GM19463 (cell line): Measurements from ENCODE around the gene FAM222A.

ENCODE experiments used
- ATAC-seq: cut with Tn5 transposase; IDR thresholded peaks from one replicate; pipeline ENCODE4 v1.9.1; 2021; ENCODE audit warnings: mild to moderate bottlenecking, moderate library complexity; ENCODE audit not compliant: unreplicated experiment

Gene FAM222A

DNA sequence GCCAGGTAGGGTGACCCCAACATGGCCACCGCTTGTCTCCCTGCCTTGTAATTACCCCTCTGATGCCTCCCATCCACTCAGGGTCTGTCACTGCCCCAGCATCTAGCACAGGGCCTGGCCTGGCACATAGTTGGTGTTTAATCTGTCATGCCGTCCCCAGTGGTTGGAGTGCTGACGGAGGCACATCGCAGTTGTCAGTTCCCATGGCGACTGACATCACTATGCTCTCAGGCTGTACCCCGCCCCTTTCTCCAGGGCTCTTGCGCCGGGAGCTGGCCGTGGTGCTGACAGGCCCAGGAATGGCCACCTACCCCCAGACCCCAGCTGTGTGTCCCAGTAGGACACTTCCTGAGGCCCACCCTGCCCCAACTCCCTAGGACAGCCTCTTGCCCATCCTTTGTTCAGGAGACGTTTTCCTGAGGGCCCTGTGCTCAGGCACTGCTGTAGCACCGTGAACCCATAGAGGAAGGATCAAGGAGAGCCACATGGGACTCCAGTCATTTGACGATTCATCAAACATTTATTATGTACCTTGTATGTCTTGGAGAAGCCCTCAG is 23.0 kb downstream of the FAM222A start:
- no peak for ATAC-seq

GRCh38 chr12:109737126-109737525 is 23.5 kb downstream of the FAM222A start:
- ATAC-seq, result no peak

DNA sequence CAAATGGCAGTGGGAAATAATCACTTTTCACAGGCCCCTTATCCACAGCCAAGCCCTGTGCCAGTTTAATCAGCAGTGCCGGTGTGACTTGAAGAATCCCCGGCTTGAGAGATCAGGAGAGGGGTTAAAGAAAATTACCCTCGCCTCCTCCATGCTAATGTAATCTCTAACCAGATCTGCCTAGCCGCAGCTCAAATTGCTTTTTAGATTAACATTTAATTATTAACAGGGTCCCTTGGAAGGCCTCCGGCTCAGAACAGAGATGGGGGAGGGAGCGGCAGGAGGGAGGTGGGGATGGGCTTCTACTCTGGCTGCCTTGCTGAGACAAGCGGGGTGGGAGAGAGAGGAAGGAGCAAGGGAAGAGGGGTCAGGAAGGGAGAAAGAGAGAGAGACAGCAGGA is 24.0 kb downstream of the FAM222A start:
- ATAC-seq, result no peak

DNA sequence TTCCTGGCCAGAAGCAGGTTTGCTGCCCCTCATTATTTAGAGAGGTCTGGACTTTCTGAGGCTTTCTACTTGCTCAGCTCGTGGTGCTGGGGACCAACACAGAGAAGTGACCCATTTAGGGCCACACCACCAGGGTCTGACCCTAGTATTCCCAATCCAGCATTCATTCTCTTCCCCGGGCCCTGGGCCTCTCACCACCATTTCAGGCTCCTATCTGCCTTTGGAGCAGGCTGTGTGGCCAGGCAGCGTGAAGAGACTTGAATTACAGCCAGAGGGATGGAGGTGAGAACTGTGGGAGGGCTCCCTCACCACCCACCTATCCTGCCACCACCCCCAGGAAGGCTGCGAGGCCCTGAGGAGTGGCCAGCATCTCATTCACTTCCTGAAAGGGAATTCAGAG is 24.6 kb downstream of the FAM222A start:
- no peak for ATAC-seq

DNA sequence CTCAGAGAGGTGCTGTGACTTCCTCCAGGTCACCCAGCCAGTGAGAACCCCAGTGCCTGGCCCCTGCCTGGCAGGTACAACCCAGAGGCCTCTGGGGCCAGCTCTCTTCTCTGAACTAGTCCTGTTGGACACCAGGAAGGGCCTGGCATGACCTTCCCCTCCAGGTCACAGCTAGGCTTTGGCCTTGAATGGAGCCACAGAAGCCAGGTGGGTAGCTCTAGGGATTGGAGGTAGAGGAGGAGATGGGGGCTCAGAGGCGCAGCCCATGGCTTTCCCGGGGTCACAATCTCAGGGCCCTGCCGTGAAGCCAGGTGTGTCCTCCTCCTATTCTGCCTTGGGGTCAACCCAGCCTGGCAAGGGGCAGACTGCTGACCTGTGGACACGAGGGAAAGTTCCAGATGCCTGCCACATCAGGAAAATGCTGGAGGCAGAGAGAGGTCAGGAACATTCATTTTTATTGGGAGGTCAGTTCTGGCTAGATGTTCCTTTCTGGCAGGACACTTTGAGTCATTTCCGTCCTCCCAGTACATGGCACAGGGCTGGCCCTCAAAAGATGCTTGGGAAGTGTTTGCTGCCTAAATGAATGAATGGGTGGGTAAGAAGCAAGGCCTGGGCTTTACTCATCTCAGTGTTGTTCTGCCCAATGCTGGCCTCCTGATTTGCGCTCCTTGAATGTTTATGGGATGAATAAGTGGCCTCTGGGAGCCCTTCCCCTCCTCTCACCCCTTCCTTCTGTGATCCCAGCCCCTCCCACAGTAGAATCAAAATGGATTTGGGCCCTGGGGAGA is 25.4 kb downstream of the FAM222A start:
- no peak for ATAC-seq

- no peak for ATAC-seq
Measured at GRCh38 chr12:109739747-109740693, 26.4 kb downstream of the FAM222A start.

DNA sequence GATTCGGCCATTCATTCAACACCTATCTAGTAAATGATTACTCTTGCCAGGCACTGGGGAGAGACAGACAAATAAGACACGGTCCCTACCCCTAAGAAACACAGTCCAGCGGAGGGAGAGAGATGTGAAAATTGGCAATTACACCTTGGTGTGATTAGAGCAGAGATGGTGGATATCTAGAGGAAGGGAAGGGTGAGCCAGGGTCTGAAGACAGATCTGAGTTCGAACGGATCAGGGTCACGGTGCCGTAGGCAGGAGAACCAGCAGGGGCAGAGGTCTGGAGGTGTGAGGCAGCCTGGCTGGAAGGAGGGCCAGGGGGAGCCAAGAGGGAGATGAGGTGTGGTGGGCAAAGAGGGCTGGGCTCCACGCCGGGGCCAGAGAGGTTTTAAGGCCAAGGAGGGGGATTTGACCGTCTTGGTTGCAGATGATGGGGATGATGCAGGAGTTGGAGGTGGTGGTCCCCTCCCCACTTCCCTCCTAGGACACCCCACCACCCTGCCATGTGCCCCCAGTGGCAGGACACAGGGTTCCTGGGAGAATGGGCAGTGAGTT is 27.1 kb downstream of the FAM222A start:
- ATAC-seq, result no peak

GRCh38 chr12:109741286-109741969 is 27.8 kb downstream of the FAM222A start:
- ATAC-seq, result no peak

GRCh38 chr12:109741970-109742703 is 28.5 kb downstream of the FAM222A start:
- ATAC-seq, result no peak

DNA sequence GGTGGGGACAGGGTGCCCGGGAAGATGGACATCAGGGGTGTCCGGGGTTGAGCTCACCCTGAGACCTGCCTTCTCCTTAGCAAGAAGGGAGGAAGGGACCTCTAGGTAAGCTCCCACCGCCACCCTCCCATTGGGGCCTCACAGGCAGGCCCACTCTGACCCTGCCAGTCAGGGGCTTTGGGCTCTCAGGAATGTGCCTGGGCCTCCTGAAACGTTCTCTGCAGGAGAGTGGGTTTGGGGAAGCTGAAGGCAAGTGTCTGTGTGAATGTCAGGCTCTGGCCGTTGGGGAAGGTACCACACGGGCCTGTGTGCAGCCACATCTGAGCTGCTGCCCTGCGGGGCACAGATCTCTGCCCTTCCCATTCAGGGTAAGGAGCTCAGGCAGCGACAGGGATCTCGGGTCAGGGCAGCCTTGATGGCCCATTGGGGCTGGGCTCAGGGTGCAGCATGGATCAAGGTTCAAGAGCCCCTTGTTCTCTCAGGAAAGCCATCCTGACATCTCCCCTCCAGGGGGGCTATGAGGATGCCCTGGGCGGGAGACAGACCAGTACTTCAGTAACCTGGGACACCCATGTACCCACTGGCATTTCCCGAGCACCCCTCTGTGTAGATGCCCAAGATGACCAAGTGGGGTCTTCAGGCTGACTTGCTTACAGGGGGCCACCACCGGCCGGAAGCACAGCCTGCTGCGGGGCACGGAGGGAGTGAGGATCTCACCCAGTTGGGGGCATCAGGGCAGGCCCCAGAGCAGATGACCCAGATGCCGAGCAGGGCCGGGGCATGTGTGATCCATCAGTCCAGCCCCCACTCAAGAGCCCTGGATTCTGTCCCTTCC is 29.7 kb downstream of the FAM222A start:
- no peak for ATAC-seq

GRCh38 chr12:109744026-109744425 is 30.4 kb downstream of the FAM222A start:
- ATAC-seq, result no peak

- no peak for ATAC-seq
Measured at GRCh38 chr12:109744986-109745942, 31.6 kb downstream of the FAM222A start.

DNA sequence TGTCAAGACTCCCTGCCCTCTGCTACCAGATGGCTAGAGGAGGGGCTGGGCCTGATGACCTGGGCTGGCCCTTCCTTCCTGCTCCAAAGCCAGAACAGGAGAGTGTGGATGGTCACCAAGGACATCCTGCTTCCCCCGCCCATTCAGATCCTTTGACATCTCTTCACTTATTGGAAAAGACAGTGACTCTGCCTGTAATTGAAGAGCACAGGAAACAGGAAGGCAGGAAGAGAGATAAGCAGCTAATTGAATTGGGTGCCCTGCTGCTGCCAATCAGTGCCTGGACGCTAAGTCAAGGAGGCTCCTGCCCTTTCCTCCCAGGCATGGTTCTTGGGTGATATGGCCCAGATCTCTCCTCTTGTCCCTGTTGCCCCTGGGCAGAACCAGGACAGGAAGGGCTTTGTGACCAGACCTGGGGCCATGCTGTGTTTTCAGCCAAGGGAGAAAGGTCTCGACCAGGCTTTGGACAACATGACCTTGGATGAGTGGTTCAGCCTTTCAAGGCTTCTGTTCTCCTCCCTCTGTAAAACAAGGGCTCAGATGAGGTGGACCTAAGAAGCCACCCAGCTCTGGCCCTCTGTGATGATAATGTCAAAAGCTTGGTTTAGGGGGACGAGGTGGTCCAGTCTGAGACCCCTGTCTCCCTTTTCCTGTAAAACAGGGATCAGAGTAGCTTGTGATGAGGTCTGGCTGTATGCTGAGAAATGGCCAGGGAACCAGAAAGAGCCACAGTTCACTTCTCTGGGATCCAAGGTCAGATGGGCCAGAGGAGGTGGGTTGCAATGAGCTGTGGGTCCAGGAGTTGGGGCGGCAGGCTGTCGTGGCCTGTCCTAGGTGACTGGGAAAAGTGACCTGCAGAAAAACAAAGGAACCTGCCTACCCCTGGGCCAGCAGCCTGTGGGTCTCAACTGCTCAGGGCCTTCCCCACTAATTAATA is 38.8 kb downstream of the FAM222A start:
- no peak for ATAC-seq

DNA sequence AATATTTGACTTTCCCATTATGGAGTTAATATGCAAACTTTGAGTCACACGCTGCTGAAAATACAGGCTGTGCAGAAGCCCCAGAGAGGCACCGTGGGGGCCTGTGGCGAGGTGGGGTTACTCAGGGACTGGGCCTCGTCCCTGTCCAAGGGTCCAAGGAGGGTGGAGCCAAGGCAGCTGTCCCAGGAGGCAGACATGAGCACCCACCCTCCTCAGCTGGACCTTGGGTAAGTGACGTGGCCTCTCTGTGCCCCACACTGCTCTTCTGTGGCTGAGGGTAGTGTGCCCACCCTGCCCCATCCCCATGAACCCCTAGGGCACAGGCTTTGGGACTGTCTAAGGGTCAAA is 39.4 kb downstream of the FAM222A start:
- ATAC-seq, result no peak

- ATAC-seq, result no peak
Measured at GRCh38 chr12:109753959-109754358, 40.3 kb downstream of the FAM222A start.

GRCh38 chr12:109756457-109756856 is 42.8 kb downstream of the FAM222A start:
- no peak for ATAC-seq

DNA sequence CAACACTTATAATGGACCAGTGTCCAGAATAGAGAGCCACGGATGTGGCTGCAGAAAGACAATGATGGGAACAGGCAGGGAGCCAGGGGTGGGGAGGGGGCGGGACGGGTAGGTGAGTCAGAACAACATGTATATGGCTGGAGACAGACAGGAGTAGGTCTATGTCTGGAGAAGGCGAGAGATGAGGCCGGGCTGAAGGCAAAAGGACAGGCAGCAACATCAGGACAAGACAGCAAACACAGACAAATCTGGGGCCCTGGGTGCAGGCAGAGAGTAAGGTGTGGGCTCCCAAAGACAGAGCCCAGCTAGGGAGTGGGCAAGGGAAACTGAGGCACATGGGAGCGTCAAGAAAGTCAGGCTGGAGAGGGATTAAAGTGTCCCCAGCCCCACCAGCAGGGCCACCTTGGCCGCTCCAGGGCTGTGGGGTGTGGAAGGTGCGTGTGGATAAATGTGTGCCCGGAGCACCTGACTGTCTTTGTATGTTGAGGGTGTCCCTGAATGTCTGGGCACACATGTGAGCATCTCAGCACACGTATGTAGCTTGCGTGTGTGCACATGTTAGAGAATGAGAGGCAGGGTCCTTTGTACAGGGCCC is 44.1 kb downstream of the FAM222A start:
- ATAC-seq, result no peak
